Osteocyte (in vitro differentiated cells): Measurements from ENCODE around the gene CTDSPL. TPM values are rescaled to one million over a fixed set of nuclear protein-coding genes. Genes with fewer than 3 reads are reported as not detected.
A peak's percentile ranks its signal among the peaks of the same experiment; 100 is the strongest.

ENCODE experiments used
- DNase-seq: peaks from one replicate; pipeline ENCODE4 v3.0.0; 2021; ENCODE audit warnings: mixed read lengths; ENCODE audit not compliant: unreplicated experiment; ENCODE audit errors: extremely low spot score
- H3K27ac Mint-ChIP-seq: one replicate; pipeline ENCODE4 v1.8.0; 2021; ENCODE audit warnings: mild to moderate bottlenecking, mixed read lengths; ENCODE audit not compliant: unreplicated experiment
- H3K27me3 Mint-ChIP-seq: one replicate; pipeline ENCODE4 v1.8.0; 2021; ENCODE audit warnings: mixed read lengths; ENCODE audit not compliant: unreplicated experiment
- H3K36me3 Mint-ChIP-seq: one replicate; pipeline ENCODE4 v1.8.0; 2021; ENCODE audit warnings: mixed read lengths; ENCODE audit not compliant: unreplicated experiment
- H3K4me1 Mint-ChIP-seq: one replicate; pipeline ENCODE4 v1.8.0; 2021; ENCODE audit warnings: mixed read lengths; ENCODE audit not compliant: unreplicated experiment
- H3K4me3 Mint-ChIP-seq: one replicate; pipeline ENCODE4 v1.8.0; 2021; ENCODE audit warnings: mild to moderate bottlenecking, moderate library complexity, mixed read lengths; ENCODE audit not compliant: unreplicated experiment
- H3K9me3 Mint-ChIP-seq: one replicate; pipeline ENCODE4 v1.8.0; 2021; ENCODE audit warnings: mixed read lengths; ENCODE audit not compliant: unreplicated experiment
- CTCF ChIP-seq: fragments of 200-600 bp; sonication (generic); IDR thresholded peaks from 2 replicates; pipeline ENCODE4 v1.5.0; 2021; ENCODE audit warnings: antibody characterized with exemption, mild to moderate bottlenecking, moderate library complexity
- total RNA-seq: library from RNA; stranded (reverse); gene quantifications from 2 replicates; pipeline ENCODE4 v1.2.1, GENCODE V29; 2021

The CTDSPL gene
- total RNA-seq, 1 donor from 2014 or later, result 71.6 TPM

- TF ChIP-seq CTCF, result no peak
- H3K4me3 Mint-ChIP-seq, result no peak overlapping the region
- peak overlapping the region; percentile 88 for H3K27ac Mint-ChIP-seq
- H3K36me3 Mint-ChIP-seq, result peaks cover 41% of the 10 kb centered on the region
- peaks cover 8% of the 10 kb centered on the region for H3K9me3 Mint-ChIP-seq
- H3K4me1 Mint-ChIP-seq, result peaks cover 36% of the 10 kb centered on the region
- DNase-seq, result peak; percentile 21
- H3K27me3 Mint-ChIP-seq, result no peaks in the 10 kb centered on the region
These were observed 94.4 kb downstream of the CTDSPL start for GRCh38 chr3:37955918-37956707.

- Mint-ChIP-seq H3K9me3 (peaks cover 8% of the 10 kb centered on the region), H3K27ac (peak overlapping the region; percentile 88), H3K36me3 (peaks cover 39% of the 10 kb centered on the region), H3K4me3 (no peak overlapping the region), H3K4me1 (peaks cover 39% of the 10 kb centered on the region), H3K27me3 (no peaks in the 10 kb centered on the region)
- peak; percentile 3 for DNase-seq
- TF ChIP-seq CTCF, result no peak
These were observed 95.3 kb downstream of the CTDSPL start for GRCh38 chr3:37956723-37957538.

- DNase-seq, result peak; percentile 64
- no peak overlapping the region for H3K4me3 Mint-ChIP-seq
- no peak for TF ChIP-seq CTCF
- H3K36me3 Mint-ChIP-seq, result peaks cover 33% of the 10 kb centered on the region
- H3K9me3 Mint-ChIP-seq, result peaks cover 4% of the 10 kb centered on the region
- peak overlapping the region; percentile 88 for H3K27ac Mint-ChIP-seq
- peaks cover 39% of the 10 kb centered on the region for H3K4me1 Mint-ChIP-seq
- H3K27me3 Mint-ChIP-seq, result no peaks in the 10 kb centered on the region
These were observed 95.9 kb downstream of the CTDSPL start for GRCh38 chr3:37957539-37957936.

GRCh38 chr3:37961622-37962431, 100.1 kb downstream of the CTDSPL start:
- no peaks in the 10 kb centered on the region for H3K27me3 Mint-ChIP-seq
- peak; percentile 40 for DNase-seq
- peaks cover 45% of the 10 kb centered on the region for H3K4me1 Mint-ChIP-seq
- peak overlapping the region; percentile 60 for H3K27ac Mint-ChIP-seq
- no peaks in the 10 kb centered on the region for H3K9me3 Mint-ChIP-seq
- TF ChIP-seq CTCF, result no peak
- H3K4me3 Mint-ChIP-seq, result no peak overlapping the region
- H3K36me3 Mint-ChIP-seq, result peaks cover 16% of the 10 kb centered on the region
